Measurements from ENCODE around the gene CRTC2. TPM values are rescaled to one million over a fixed set of nuclear protein-coding genes. Genes with fewer than 3 reads are reported as not detected.
"Not testable (repeated sequence)": the region's sequence is repeated elsewhere in the genome, so short reads cannot be mapped to it uniquely, and the experiment has no call there.

The CRTC2 gene
- polyA plus RNA-seq, 1 donor: 48.2 TPM

- DNase-seq: no peak
These were observed 28.1 kb downstream of the CRTC2 start for GRCh38 chr1:153929981-153930948.

- DNase-seq: no peak
These were observed 29.0 kb downstream of the CRTC2 start for GRCh38 chr1:153929426-153929825.

- DNase-seq: no peak
These were observed 29.5 kb downstream of the CRTC2 start for GRCh38 chr1:153928791-153929341.

GRCh38 chr1:153928245-153928644 is 30.2 kb downstream of the CRTC2 start:
- no peak for DNase-seq

GRCh38 chr1:153926405-153926804 is 32.0 kb downstream of the CRTC2 start:
- DNase-seq: no peak

- peak; percentile 100 for DNase-seq
These were observed 35.2 kb downstream of the CRTC2 start, which contains the start of gene GATAD2B for GRCh38 chr1:153922972-153923925. Gene GATAD2B (minus strand): TSS chr1:153922972. CDS start chr1:153828347, 94,625 bp downstream.

- no peak for DNase-seq
These were observed 36.1 kb downstream of the CRTC2 start for GRCh38 chr1:153922076-153922971.

- no peak for DNase-seq
These were observed 36.7 kb downstream of the CRTC2 start for GRCh38 chr1:153921803-153922075.

GRCh38 chr1:153921080-153921802 is 37.2 kb downstream of the CRTC2 start:
- DNase-seq: no peak

- no peak for DNase-seq
These were observed 38.2 kb downstream of the CRTC2 start for GRCh38 chr1:153919876-153920852.

GRCh38 chr1:153916297-153916696 is 42.1 kb downstream of the CRTC2 start:
- no peak for DNase-seq

- no peak for DNase-seq
These were observed 46.1 kb downstream of the CRTC2 start for GRCh38 chr1:153912349-153912748.

- not testable (repeated sequence) for DNase-seq
These were observed 47.9 kb downstream of the CRTC2 start for GRCh38 chr1:153910560-153910959.

- DNase-seq: no peak
These were observed 50.3 kb downstream of the CRTC2 start for GRCh38 chr1:153908071-153908470.

GRCh38 chr1:153907134-153907533 is 51.3 kb downstream of the CRTC2 start:
- DNase-seq: no peak

GRCh38 chr1:153906396-153906795 is 52.0 kb downstream of the CRTC2 start:
- no peak for DNase-seq

- DNase-seq: not testable (repeated sequence)
These were observed 52.5 kb downstream of the CRTC2 start for GRCh38 chr1:153905908-153906307.

GRCh38 chr1:153903841-153904455 is 54.5 kb downstream of the CRTC2 start:
- no peak for DNase-seq

GRCh38 chr1:153899509-153899908 is 58.9 kb downstream of the CRTC2 start:
- no peak for DNase-seq
